ENCODE measurements around the gene MAP3K5. TPM values are rescaled to one million over a fixed set of nuclear protein-coding genes. Genes with fewer than 3 reads are reported as not detected.

Gene MAP3K5
- total and polyA plus RNA-seq, 9 of the 15 experiments (the other 6 are each of a cell fraction or from before 2014, with no cell fraction given), result 2.2 to 13.0 (median 9.9) TPM

DNA sequence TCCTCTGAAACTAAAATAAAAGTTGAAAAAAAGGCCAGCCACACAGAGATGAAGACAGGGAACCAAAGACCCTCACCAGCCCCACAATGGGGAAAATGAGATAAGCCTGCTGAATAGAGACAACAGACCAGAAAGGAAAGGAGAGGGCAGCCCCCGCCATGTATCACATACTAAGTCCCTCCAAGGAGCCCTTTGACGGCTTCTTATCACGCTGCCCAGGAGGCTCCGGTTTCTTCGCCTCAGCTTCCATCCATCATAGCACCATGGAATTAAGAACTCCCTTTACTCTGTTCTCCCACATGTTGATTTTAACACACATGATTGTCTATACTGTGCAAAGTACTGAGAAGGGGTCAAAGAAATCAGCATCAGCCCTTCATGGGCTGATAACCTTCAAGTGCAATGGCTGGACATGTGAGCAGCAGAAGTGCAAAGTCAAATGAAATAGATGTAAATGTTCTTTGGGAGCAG, 54.9 kb downstream of the MAP3K5 start (continued):
- TF ChIP-seq, protein P1, sequence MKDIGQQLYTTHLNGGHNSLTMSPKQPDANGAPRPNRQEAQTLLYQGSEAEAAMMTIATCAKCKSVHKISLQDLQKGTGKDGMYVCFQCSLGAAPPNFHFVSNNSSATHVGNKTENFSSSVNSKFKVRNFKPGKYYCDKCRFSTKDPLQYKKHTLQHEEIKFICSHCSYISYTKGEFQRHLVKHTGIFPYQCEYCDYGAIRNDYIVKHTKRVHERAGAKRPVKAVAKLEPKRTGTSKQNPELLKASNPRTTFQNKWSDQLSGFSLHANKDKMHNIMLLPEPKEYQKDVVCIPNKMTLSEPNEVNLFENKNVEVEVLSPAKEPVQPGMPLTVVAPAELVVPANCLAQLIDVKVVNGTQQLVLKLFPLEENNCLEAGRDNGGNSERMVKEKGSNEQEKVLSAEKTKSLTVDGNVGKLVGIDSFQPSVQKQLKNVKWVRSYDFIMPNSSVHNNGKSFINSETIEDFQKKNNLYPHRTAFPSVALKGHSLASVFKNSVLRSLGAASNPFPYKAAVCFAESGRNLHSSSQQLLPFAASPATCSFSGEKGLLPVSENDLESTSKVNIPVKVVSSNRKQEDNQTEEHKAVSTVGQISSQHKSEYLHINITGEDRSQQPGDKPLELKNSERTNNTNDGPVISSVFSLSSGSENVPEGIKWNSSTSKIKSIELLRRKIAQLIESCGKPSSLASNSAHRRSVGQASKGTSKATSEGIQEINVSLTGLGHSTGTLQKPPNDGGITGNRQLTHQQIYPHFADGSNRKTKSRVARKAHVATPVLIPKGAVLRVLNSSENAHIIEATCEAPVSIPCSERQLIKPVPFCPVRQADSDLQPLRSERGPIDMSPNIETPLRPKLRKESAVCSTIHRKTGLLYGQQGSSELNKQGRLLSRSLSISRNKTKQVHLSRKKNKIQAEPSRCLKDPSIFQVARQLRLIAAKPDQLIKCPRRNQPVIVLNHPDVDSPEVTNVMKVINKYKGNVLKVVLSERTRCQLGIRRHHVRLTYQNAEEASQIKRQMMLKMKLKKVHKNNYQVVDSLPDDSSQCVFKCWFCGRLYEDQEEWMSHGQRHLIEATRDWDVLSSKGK (CRISPR knock-in tag; IDR thresholded peaks at IDR 0.05), result no peak
- TF ChIP-seq, protein P2, sequence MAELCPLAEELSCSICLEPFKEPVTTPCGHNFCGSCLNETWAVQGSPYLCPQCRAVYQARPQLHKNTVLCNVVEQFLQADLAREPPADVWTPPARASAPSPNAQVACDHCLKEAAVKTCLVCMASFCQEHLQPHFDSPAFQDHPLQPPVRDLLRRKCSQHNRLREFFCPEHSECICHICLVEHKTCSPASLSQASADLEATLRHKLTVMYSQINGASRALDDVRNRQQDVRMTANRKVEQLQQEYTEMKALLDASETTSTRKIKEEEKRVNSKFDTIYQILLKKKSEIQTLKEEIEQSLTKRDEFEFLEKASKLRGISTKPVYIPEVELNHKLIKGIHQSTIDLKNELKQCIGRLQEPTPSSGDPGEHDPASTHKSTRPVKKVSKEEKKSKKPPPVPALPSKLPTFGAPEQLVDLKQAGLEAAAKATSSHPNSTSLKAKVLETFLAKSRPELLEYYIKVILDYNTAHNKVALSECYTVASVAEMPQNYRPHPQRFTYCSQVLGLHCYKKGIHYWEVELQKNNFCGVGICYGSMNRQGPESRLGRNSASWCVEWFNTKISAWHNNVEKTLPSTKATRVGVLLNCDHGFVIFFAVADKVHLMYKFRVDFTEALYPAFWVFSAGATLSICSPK (IDR thresholded peaks at IDR 0.05; ENCODE audit: borderline replicate concordance), result no peak
- TF ChIP-seq, protein P3, sequence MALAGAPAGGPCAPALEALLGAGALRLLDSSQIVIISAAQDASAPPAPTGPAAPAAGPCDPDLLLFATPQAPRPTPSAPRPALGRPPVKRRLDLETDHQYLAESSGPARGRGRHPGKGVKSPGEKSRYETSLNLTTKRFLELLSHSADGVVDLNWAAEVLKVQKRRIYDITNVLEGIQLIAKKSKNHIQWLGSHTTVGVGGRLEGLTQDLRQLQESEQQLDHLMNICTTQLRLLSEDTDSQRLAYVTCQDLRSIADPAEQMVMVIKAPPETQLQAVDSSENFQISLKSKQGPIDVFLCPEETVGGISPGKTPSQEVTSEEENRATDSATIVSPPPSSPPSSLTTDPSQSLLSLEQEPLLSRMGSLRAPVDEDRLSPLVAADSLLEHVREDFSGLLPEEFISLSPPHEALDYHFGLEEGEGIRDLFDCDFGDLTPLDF (CRISPR knock-in tag; IDR thresholded peaks at IDR 0.05), result no peak
- TF ChIP-seq PHB2 (IDR thresholded peaks at IDR 0.05; ENCODE audit: low read depth), result no peak
- no peak for TF ChIP-seq MCM2 (IDR thresholded peaks at IDR 0.05; ENCODE audit: low read depth)
- TF ChIP-seq, protein P4, sequence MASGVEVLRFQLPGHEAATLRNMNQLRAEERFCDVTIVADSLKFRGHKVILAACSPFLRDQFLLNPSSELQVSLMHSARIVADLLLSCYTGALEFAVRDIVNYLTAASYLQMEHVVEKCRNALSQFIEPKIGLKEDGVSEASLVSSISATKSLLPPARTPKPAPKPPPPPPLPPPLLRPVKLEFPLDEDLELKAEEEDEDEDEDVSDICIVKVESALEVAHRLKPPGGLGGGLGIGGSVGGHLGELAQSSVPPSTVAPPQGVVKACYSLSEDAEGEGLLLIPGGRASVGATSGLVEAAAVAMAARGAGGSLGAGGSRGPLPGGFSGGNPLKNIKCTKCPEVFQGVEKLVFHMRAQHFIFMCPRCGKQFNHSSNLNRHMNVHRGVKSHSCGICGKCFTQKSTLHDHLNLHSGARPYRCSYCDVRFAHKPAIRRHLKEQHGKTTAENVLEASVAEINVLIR (CRISPR knock-in tag; IDR thresholded peaks at IDR 0.05), result no peak
- no peak for TF ChIP-seq U2AF1 (optimal IDR thresholded peaks at IDR 0.05; ENCODE audit: low read depth, low read length)
- TF ChIP-seq LCOR (CRISPR knock-in tag; IDR thresholded peaks at IDR 0.05), result no peak
- TF ChIP-seq, protein P5, sequence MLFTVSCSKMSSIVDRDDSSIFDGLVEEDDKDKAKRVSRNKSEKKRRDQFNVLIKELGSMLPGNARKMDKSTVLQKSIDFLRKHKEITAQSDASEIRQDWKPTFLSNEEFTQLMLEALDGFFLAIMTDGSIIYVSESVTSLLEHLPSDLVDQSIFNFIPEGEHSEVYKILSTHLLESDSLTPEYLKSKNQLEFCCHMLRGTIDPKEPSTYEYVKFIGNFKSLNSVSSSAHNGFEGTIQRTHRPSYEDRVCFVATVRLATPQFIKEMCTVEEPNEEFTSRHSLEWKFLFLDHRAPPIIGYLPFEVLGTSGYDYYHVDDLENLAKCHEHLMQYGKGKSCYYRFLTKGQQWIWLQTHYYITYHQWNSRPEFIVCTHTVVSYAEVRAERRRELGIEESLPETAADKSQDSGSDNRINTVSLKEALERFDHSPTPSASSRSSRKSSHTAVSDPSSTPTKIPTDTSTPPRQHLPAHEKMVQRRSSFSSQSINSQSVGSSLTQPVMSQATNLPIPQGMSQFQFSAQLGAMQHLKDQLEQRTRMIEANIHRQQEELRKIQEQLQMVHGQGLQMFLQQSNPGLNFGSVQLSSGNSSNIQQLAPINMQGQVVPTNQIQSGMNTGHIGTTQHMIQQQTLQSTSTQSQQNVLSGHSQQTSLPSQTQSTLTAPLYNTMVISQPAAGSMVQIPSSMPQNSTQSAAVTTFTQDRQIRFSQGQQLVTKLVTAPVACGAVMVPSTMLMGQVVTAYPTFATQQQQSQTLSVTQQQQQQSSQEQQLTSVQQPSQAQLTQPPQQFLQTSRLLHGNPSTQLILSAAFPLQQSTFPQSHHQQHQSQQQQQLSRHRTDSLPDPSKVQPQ (CRISPR knock-in tag; IDR thresholded peaks at IDR 0.05; ENCODE audit: borderline replicate concordance), result no peak
- no peak for TF ChIP-seq HSF4 (CRISPR knock-in tag; IDR thresholded peaks at IDR 0.05; ENCODE audit: borderline replicate concordance)
- TF ChIP-seq MTA3 (IDR thresholded peaks at IDR 0.05; ENCODE audit: borderline replicate concordance), result 0 out of 2 replicates have a peak, but pooled peaks have one; percentile 32
- TF ChIP-seq RBM22 (IDR thresholded peaks at IDR 0.05; ENCODE audit: low read depth, low read length, poor library complexity, severe bottlenecking), result no peak
- no peak for TF ChIP-seq CBFB (CRISPR knock-in tag; IDR thresholded peaks at IDR 0.05)
- peak in 1 of 3 experiments; percentile 49 for TF ChIP-seq YY1 (IDR thresholded peaks at IDR 0.05; ENCODE audit: borderline replicate concordance in 1 of 3, control insufficient read depth in 1 of 3, extremely low read depth in 1 of 3, insufficient read depth in 3 of 3, insufficient read length in 1 of 3, insufficient replicate concordance in 2 of 3, low read depth in 1 of 3, low read length in 2 of 3)
- TF ChIP-seq KHSRP (IDR thresholded peaks at IDR 0.05), result no peak
- TF ChIP-seq BDP1 (IDR thresholded peaks at IDR 0.05; ENCODE audit: insufficient read depth, insufficient read length), result no peak
